Stomach (tissue), 19 donors: ENCODE results near the gene RNF208. TPM values are rescaled to one million over a fixed set of nuclear protein-coding genes. Genes with fewer than 3 reads are reported as not detected.

Experiments used
- DNase-seq, 2 donors: peaks; one replicate each; pipeline versions ENCODE4 v3.0.0 to v3.0.0-alpha.2; 2013 to 2019
- H3K27ac ChIP-seq, 5 donors: fragments of 200-600 bp in 4 of 5; sonication (generic) in 4 of 5; one replicate each; pipeline ENCODE4 v1.5.1; 2013 to 2019; ENCODE audit warnings: mild to moderate bottlenecking in 1 of 5, moderate library complexity in 1 of 5
- H3K27me3 ChIP-seq, 3 donors: fragments of 200-600 bp; sonication (generic); one replicate each; pipeline ENCODE4 v1.5.1; 2017 to 2019; ENCODE audit warnings: mixed run types in 1 of 3
- H3K36me3 ChIP-seq, 4 donors: fragments of 200-600 bp; sonication (generic); 1 replicate in 3 of 4; 2 replicates in 1 of 4; pipeline ENCODE4 v1.5.1; 2016 to 2019
- H3K4me1 ChIP-seq, 4 donors: fragments of 200-600 bp; sonication (generic); one replicate each; pipeline ENCODE4 v1.5.1; 2016 to 2019
- H3K4me3 ChIP-seq, 4 donors: fragments of 200-600 bp; sonication (generic) in 3 of 4; one replicate each; pipeline ENCODE4 v1.5.1; 2016 to 2019; ENCODE audit warnings: mild to moderate bottlenecking in 1 of 4
- H3K9me3 ChIP-seq, 4 donors: fragments of 200-600 bp; sonication (generic); one replicate each; pipeline ENCODE4 v1.5.1; 2016 to 2019
- CTCF ChIP-seq, 7 experiments: fragments of 450-650 bp in 4 of 7; fragments of 200-600 bp in 3 of 7; sonication (generic) in 3 of 7; IDR thresholded peaks; one replicate each; pipeline ENCODE4 v1.5.1; 2016 to 2019; ENCODE audit warnings: antibody characterized with exemption in 7 of 7, control low read depth in 2 of 7, mild to moderate bottlenecking in 1 of 7
- EP300 ChIP-seq: sonication (generic); formaldehyde crosslinking; IDR thresholded peaks from one replicate; pipeline ENCODE4 v1.6.1; 2017; ENCODE audit warnings: antibody characterized with exemption
- POLR2A ChIP-seq, 4 donors: fragments of 450-650 bp; IDR thresholded peaks; one replicate each; pipeline ENCODE4 v1.6.1; 2016; ENCODE audit warnings: antibody characterized with exemption in 4 of 4, control low read depth in 2 of 4, mild to moderate bottlenecking in 1 of 4, moderate library complexity in 1 of 4
- POLR2AphosphoS5 ChIP-seq, 3 donors: sonication (generic); formaldehyde crosslinking; IDR thresholded peaks; one replicate each; pipeline ENCODE4 v1.6.1; 2016; ENCODE audit warnings: antibody characterized with exemption in 3 of 3
- WGBS, 5 donors: extraction: QIAGEN DNeasy Blood & Tissue Kit in 3 of 5; methylation state at CpG; one replicate each; pipeline versions ENCODE4 v1.1.5 to v1.1.7; 2013 to 2018; 5-methylcytosine and 5-hydroxymethylcytosine counted together
- intact Hi-C: fragments of 100-400 bp; cut with DNase I; formaldehyde crosslinking; loops from one replicate; pipeline ENCODE4 v1.15.1; 2023; ENCODE audit warnings: low total_unique reads
- long read RNA-seq, 10 donors: transcript quantifications; one replicate each; lab custom pipeline, GENCODE V29; 2026
- polyA plus RNA-seq, 3 donors: library from polyadenylated mRNA; stranded (reverse); fragments of 200-250 nt; gene quantifications; one replicate each; pipeline ENCODE4 v1.2.3, GENCODE V29; 2013
- total RNA-seq, 5 donors: library from RNA; depleted of rRNA; stranded (reverse); fragments of >200 nt; gene quantifications; one replicate each; pipeline versions ENCODE4 v1.1.0 to v1.2.3, GENCODE V29; 2014 to 2016
- donor health status: healthy with polysubstance abuse.
- donor health status: Bipolar disorder and iron deficiency.
- donor health status: healthy.

RNF208 gene, protein sequence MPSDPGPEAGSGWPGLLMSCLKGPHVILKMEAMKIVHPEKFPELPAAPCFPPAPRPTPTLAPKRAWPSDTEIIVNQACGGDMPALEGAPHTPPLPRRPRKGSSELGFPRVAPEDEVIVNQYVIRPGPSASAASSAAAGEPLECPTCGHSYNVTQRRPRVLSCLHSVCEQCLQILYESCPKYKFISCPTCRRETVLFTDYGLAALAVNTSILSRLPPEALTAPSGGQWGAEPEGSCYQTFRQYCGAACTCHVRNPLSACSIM
- total RNA-seq: 10 to 100 TPM in 1 of 5 donors, 1 to 10 TPM in 2, under 1 TPM in 1, not detected in 1; 0.45 to 18.7 (median 3.3) TPM
- 10 to 100 TPM; 11.8 to 13.9 (median 13.9) TPM for polyA plus RNA-seq
- long read RNA-seq, donor 1, partial matches to known transcripts: 0 of 2 reads
- long read RNA-seq, donor 1, other reads (novel, unspliced or antisense): 0 of 2 reads
- long read RNA-seq, donor 2, partial matches to known transcripts: 0 of 1 reads
- long read RNA-seq, donor 2, other reads (novel, unspliced or antisense): 0 of 1 reads
- long read RNA-seq, donor 3, partial matches to known transcripts: 0 of 4 reads
- long read RNA-seq, donor 3, other reads (novel, unspliced or antisense): 0 of 4 reads
- long read RNA-seq, donor 4: 0 reads
- long read RNA-seq, donor 5, partial matches to known transcripts: 0 of 4 reads
- long read RNA-seq, donor 5, other reads (novel, unspliced or antisense): 0 of 4 reads
- long read RNA-seq, donor 6, transcript RNF208-201 (1 exons, 1,077 nt): major isoform, 6 of 20 reads
- long read RNA-seq, donor 6, partial matches to known transcripts: 0 of 20 reads
- long read RNA-seq, donor 6, other reads (novel, unspliced or antisense): 14 of 20 reads
- long read RNA-seq, donor 7, transcript RNF208-201 (1 exons, 1,077 nt): major isoform, 9 of 9 reads
- long read RNA-seq, donor 7, partial matches to known transcripts: 0 of 9 reads
- long read RNA-seq, donor 7, other reads (novel, unspliced or antisense): 0 of 9 reads
- long read RNA-seq, donor 8, partial matches to known transcripts: 0 of 4 reads
- long read RNA-seq, donor 8, other reads (novel, unspliced or antisense): 0 of 4 reads
- long read RNA-seq, donor 9, transcript RNF208-201 (1 exons, 1,077 nt): major isoform, 8 of 8 reads
- long read RNA-seq, donor 9, partial matches to known transcripts: 0 of 8 reads
- long read RNA-seq, donor 9, other reads (novel, unspliced or antisense): 0 of 8 reads
- long read RNA-seq, donor 10, partial matches to known transcripts: 0 of 1 reads
- long read RNA-seq, donor 10, other reads (novel, unspliced or antisense): 0 of 1 reads

DNA sequence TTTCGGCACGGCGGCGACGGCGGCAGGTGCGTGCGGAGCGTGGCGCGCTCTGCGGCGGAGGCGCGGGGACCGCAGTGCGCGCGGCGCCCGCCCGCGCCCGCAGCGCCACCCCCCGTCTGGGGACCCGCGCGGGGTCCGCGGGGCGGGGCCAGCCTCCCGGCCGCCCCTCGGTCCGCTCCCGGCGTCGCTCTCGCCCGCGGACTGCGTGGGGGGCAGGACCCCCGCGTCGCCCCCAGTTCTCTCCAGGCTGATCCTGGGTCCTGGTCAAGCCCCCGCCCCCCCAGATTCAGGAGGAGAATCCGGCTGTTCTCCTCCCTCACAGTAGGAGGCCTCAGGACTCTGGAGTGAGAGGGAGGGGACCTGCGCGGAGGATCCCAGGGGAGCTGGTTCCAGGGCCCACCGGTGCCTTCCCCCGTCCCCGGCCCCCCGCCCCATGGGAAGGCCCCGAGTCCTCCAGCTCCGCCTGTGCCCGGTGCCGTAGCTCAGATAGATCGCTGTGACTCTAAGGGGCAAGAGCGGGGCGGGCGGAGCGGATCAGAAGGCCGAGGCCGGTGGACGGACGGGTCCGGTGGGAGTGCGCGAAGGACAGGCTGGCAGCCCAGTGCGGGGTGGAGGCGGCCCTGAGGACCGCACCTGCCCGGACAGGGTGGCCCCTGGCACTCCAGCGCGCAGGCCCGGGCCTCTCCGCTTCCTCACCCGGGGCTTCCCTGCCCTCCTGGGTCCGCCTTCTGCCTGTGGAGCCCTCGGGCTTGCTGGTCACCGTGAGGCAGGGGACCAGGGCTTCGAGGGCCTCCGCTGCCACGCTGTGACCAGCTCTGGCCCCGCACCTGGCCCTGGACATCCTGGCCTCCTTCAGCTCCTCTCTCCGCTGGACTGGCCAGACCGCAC is at the start of gene RNF208:
Gene RNF208 (minus strand): TSS at position 51 of the 888 bp plus-strand sequence. CDS start 1,028 bp downstream, outside the sequence.
- Histone ChIP-seq H3K9me3 (no peaks in the 10 kb centered on the region), H3K4me3 (peak within 1 kb of the TSS; percentile 70 to 73 (median 72)), H3K36me3 (no peaks in the 10 kb centered on the region), H3K27ac (peak within 1 kb of the TSS; percentile 92 to 98 (median 94)), H3K4me1 (peaks cover 41 to 92% (median 88%) of the 10 kb centered on the region in 4 donors), H3K27me3 (peaks cover 0 to 20% (median 0%) of the 10 kb centered on the region in 3 donors)
- TF ChIP-seq POLR2AphosphoS5 (IDR thresholded peaks at IDR 0.05) (no peak), POLR2A (IDR thresholded peaks at IDR 0.05) (no peak), CTCF (IDR thresholded peaks at IDR 0.05) (no peak), EP300 (no peak)
- intact Hi-C loops: no loop called here
- 3 to 9% (median 3%) methylated on average over 20 to 88 of the region's 88 CpGs for WGBS, 5 donors
- peak in 1 of 2 donors; percentile 66 for DNase-seq

- no peak for DNase-seq
- H3K36me3 ChIP-seq: peaks cover 36 to 62% (median 54%) of the 10 kb centered on the region in 4 donors
- H3K9me3 ChIP-seq: no peaks in the 10 kb centered on the region
- H3K27me3 ChIP-seq: peaks cover 0 to 5% (median 0%) of the 10 kb centered on the region in 3 donors
- H3K27ac ChIP-seq: peak overlapping the region in 4 of 5 donors; percentile 37 to 95 (median 75)
- intact Hi-C loops: no loop called here
- no peak overlapping the region for H3K4me3 ChIP-seq
- H3K4me1 ChIP-seq: peaks cover 54 to 96% (median 91%) of the 10 kb centered on the region in 4 donors
- TF ChIP-seq EP300 (no peak), CTCF (IDR thresholded peaks at IDR 0.05) (no peak), POLR2A (IDR thresholded peaks at IDR 0.05) (no peak), POLR2AphosphoS5 (IDR thresholded peaks at IDR 0.05) (no peak)
- WGBS, 5 donors: 14 to 42% (median 20%) methylated on average over 3 of the region's 3 CpGs
These were observed 49.6 kb upstream of the RNF208 start for GRCh38 chr9:137271696-137272076.

GRCh38 chr9:137270929-137271695 is 49.1 kb upstream of the RNF208 start:
- intact Hi-C loops: no loop called here
- 67 to 79% (median 72%) methylated on average over 24 to 32 of the region's 32 CpGs for WGBS, 5 donors
- Histone ChIP-seq H3K4me3 (no peak overlapping the region), H3K27ac (peak overlapping the region in 4 of 5 donors; percentile 29 to 95 (median 62)), H3K36me3 (peaks cover 41 to 68% (median 59%) of the 10 kb centered on the region in 4 donors), H3K27me3 (no peaks in the 10 kb centered on the region), H3K9me3 (no peaks in the 10 kb centered on the region), H3K4me1 (peaks cover 48 to 93% (median 91%) of the 10 kb centered on the region in 4 donors)
- peak in 1 of 2 donors; percentile 20 for DNase-seq
- TF ChIP-seq POLR2AphosphoS5 (IDR thresholded peaks at IDR 0.05) (no peak), POLR2A (IDR thresholded peaks at IDR 0.05) (no peak), EP300 (no peak), CTCF (IDR thresholded peaks at IDR 0.05) (no peak)
